SU-DHL-6 (cell line): ENCODE measurements around the gene RPS6KA2.

Experiments used
- H2AFZ ChIP-seq: fragments of 200-600 bp; sonication (generic); 2 replicates; pipeline ENCODE4 v1.6.1; 2014; ENCODE audit warnings: low read depth, mild to moderate bottlenecking, moderate library complexity, mixed read lengths, antibody characterized with exemption, low read length; ENCODE audit not compliant: severe bottlenecking
- H3F3A ChIP-seq: fragments of 200-600 bp; shearing (Covaris generic); 2 replicates; pipeline ENCODE4 v1.6.0; 2016; ENCODE audit warnings: antibody characterized with exemption, mild to moderate bottlenecking; ENCODE audit not compliant: insufficient read depth
- H3K27ac ChIP-seq: fragments of 200-600 bp; sonication (generic); 2 replicates; pipeline ENCODE4 v1.5.1; 2016; ENCODE audit warnings: low read depth, mild to moderate bottlenecking, low read length, moderate library complexity, mixed read lengths
- H3K27me3 ChIP-seq: fragments of 200-600 bp; sonication (generic), shearing (Covaris generic); 2 replicates; pipeline ENCODE4 v1.6.0; 2014; ENCODE audit warnings: mild to moderate bottlenecking, low read length
- H3K36me3 ChIP-seq: fragments of 200-600 bp; sonication (generic); 2 replicates; pipeline ENCODE4 v1.6.1; 2014; ENCODE audit warnings: mild to moderate bottlenecking, low read length, mixed read lengths
- H3K4me2 ChIP-seq: fragments of 300-600, 200-600 bp; shearing (Covaris generic), sonication (generic); 2 replicates; pipeline ENCODE4 v1.6.0; 2014; ENCODE audit warnings: low read length, low read depth, mild to moderate bottlenecking; ENCODE audit not compliant: poor library complexity, severe bottlenecking
- H3K4me3 ChIP-seq: fragments of 200-600 bp; sonication (generic); 2 replicates; pipeline ENCODE4 v1.5.1; 2014; ENCODE audit warnings: antibody characterized with exemption, low read length, mild to moderate bottlenecking, mixed read lengths; ENCODE audit not compliant: insufficient read depth, poor library complexity, severe bottlenecking
- H3K79me2 ChIP-seq: fragments of 200-600 bp; sonication (generic); 2 replicates; pipeline ENCODE4 v1.6.1; 2014; ENCODE audit warnings: mild to moderate bottlenecking, low read length, moderate library complexity; ENCODE audit not compliant: insufficient read depth
- H3K9ac ChIP-seq: fragments of 200-600 bp; sonication (generic); 2 replicates; pipeline ENCODE4 v1.7.0; 2014; ENCODE audit warnings: mild to moderate bottlenecking, low read length
- H3K9me2 ChIP-seq: fragments of 200-600 bp; sonication (generic); replicated peaks from 2 replicates; pipeline ENCODE4 v1.6.1; 2014; ENCODE audit warnings: low read length; ENCODE audit not compliant: insufficient read depth
- H3K9me3 ChIP-seq: fragments of 200-600 bp; sonication (generic); 2 replicates; pipeline ENCODE4 v1.6.1; 2014; ENCODE audit warnings: low read length, mixed read lengths; ENCODE audit not compliant: insufficient read depth
- H4K20me1 ChIP-seq: fragments of 200-600 bp; sonication (generic); 2 replicates; pipeline ENCODE4 v1.6.1; 2014; ENCODE audit warnings: low read depth, mild to moderate bottlenecking, antibody characterized with exemption, low read length, moderate library complexity, mixed read lengths
- CTCF ChIP-seq: fragments of 200-600 bp; sonication (generic); IDR thresholded peaks from one replicate; pipeline ENCODE4 v1.5.1; 2017; ENCODE audit warnings: antibody characterized with exemption, mild to moderate bottlenecking, low read length, moderate library complexity; ENCODE audit not compliant: insufficient read depth, poor library complexity, severe bottlenecking
- EZH2phosphoT487 ChIP-seq: fragments of 200-600 bp; sonication (generic), shearing (Covaris generic); conservative IDR thresholded peaks from 2 replicates; pipeline ENCODE4 v1.6.1; 2018; ENCODE audit warnings: mild to moderate bottlenecking, antibody characterized with exemption, low read length, moderate library complexity, mixed read lengths

Gene RPS6KA2

GRCh38 chr6:166646716-166647115 is 19.7 kb upstream of the RPS6KA2 start:
- no peaks in the 10 kb centered on the region for H3F3A ChIP-seq
- H3K9ac ChIP-seq = no peak overlapping the region
- H3K4me2 ChIP-seq = no peak overlapping the region
- no peak overlapping the region for H2AFZ ChIP-seq
- no peaks in the 10 kb centered on the region for H3K36me3 ChIP-seq
- no peak overlapping the region for H3K4me3 ChIP-seq
- H4K20me1 ChIP-seq = no peaks in the 10 kb centered on the region
- no peak for TF ChIP-seq EZH2phosphoT487
- H3K9me3 ChIP-seq = no peaks in the 10 kb centered on the region
- no peak overlapping the region for H3K27ac ChIP-seq
- no peaks in the 10 kb centered on the region for H3K9me2 ChIP-seq
- no peaks in the 10 kb centered on the region for H3K27me3 ChIP-seq
- no peaks in the 10 kb centered on the region for H3K79me2 ChIP-seq

- H3K9ac ChIP-seq = no peak overlapping the region
- no peak overlapping the region for H2AFZ ChIP-seq
- no peak overlapping the region for H3K4me3 ChIP-seq
- H3K27me3 ChIP-seq = no peaks in the 10 kb centered on the region
- TF ChIP-seq CTCF (no peak), EZH2phosphoT487 (no peak)
- H3K9me2 ChIP-seq = no peaks in the 10 kb centered on the region
- H3K4me2 ChIP-seq = no peak overlapping the region
- H3K9me3 ChIP-seq = no peaks in the 10 kb centered on the region
- no peaks in the 10 kb centered on the region for H4K20me1 ChIP-seq
- no peak overlapping the region for H3K27ac ChIP-seq
- no peaks in the 10 kb centered on the region for H3F3A ChIP-seq
- no peaks in the 10 kb centered on the region for H3K36me3 ChIP-seq
- no peaks in the 10 kb centered on the region for H3K79me2 ChIP-seq
Observed at GRCh38 chr6:166645896-166646295, 18.8 kb upstream of the RPS6KA2 start.

GRCh38 chr6:166644681-166645080 is 17.6 kb upstream of the RPS6KA2 start:
- no peak overlapping the region for H3K27ac ChIP-seq
- no peaks in the 10 kb centered on the region for H3F3A ChIP-seq
- no peaks in the 10 kb centered on the region for H3K36me3 ChIP-seq
- H3K9ac ChIP-seq = no peak overlapping the region
- no peak overlapping the region for H3K4me2 ChIP-seq
- no peaks in the 10 kb centered on the region for H3K9me3 ChIP-seq
- H4K20me1 ChIP-seq = no peaks in the 10 kb centered on the region
- no peaks in the 10 kb centered on the region for H3K27me3 ChIP-seq
- TF ChIP-seq CTCF = no peak
- no peak for TF ChIP-seq EZH2phosphoT487
- no peaks in the 10 kb centered on the region for H3K9me2 ChIP-seq
- no peak overlapping the region for H3K4me3 ChIP-seq
- H3K79me2 ChIP-seq = no peaks in the 10 kb centered on the region
- H2AFZ ChIP-seq = no peak overlapping the region

GRCh38 chr6:166643891-166644590 is 17.0 kb upstream of the RPS6KA2 start:
- H3K36me3 ChIP-seq = no peaks in the 10 kb centered on the region
- no peak overlapping the region for H2AFZ ChIP-seq
- no peak overlapping the region for H3K4me2 ChIP-seq
- TF ChIP-seq EZH2phosphoT487 = no peak
- no peak for TF ChIP-seq CTCF
- no peaks in the 10 kb centered on the region for H3K79me2 ChIP-seq
- H4K20me1 ChIP-seq = no peaks in the 10 kb centered on the region
- H3K4me3 ChIP-seq = no peak overlapping the region
- H3K27me3 ChIP-seq = no peaks in the 10 kb centered on the region
- H3K9me3 ChIP-seq = no peaks in the 10 kb centered on the region
- H3K9me2 ChIP-seq = no peaks in the 10 kb centered on the region
- no peak overlapping the region for H3K27ac ChIP-seq
- no peaks in the 10 kb centered on the region for H3F3A ChIP-seq
- no peak overlapping the region for H3K9ac ChIP-seq
